Measurements from ENCODE around the gene ACKR3.

ACKR3 gene

DNA sequence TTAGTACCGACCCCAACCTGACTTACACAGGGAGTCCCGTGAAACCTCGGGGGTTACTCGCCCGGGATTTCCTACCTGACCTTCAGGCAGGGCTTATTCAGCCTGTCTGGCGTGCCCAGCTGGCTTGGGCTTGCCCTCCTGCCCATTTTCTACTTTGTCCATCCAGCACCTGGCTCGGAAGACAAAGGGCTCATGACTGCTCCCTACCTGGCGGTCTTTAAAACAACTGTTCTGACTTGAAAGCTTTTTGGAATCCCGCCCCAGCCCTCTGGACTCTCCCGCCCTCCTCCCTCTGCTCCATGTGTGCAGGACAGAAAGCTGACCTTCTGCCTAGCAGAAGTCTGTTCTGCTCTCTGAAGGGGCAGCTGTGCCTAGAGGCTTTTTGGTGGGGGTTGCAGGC lies 43.1 kb downstream of the ACKR3 start:
- DNase-seq (ENCODE audit: low spot score): no peak

DNA sequence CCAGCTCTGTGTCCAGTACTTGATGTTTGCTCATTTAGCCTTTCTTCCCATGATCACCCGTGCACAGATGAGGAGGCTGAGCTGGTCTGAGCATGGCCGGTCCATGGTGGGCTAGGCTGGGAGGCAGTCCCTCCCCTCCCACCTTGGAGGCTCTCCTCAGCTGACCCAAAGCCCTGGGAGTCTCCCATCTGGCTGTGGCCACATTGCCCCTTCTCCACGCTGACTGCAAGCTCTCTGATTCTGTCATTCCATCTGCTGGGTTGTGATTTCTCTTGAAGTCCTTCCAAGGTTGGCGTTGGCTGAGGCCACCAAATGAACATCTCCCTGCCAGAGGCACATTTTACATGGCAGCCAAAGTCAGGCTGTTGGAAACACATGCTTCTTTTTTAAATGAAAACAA lies 44.0 kb downstream of the ACKR3 start:
- DNase-seq (ENCODE audit: low spot score): peak; percentile 86

DNA sequence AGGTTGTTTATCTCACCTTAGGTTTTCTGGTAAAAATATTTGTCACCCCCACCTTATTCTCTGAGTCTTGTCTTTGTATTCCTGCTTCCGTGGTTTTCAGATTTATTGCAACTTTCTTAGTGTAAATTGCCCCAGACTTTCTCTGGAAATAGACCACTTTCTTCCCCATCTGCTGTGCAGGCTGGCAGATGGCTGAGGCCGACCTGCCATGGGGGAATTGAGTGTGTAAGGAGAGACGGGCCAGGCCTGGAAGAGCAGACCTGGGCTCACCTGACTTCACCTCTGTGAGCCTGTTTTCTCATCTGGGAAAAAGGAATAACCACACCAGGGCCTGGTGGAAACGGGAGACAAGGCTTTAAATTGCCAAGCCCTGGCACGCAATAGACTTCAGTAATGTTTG lies 44.9 kb downstream of the ACKR3 start:
- peak; percentile 68 for DNase-seq (ENCODE audit: low spot score)

DNA sequence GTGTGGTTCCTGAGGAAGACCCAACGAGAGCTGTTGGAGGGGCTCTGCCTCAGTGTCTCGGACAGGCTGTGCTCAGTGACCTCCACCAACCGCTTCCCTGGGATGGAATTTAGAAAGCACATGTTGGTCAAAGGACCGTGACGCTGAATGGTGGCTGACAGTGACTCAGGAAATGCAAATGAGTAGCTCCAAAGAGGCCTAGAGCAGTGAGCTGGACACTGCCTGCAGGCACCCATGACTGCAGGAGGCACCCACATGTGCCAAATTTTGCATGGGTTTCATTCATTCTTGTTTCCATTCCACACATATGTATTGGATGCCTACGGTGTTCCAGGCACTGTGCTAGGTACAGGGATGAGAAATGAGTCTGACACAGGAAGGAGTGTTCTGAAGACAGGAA lies 46.4 kb downstream of the ACKR3 start:
- DNase-seq (ENCODE audit: low spot score): no peak

DNA sequence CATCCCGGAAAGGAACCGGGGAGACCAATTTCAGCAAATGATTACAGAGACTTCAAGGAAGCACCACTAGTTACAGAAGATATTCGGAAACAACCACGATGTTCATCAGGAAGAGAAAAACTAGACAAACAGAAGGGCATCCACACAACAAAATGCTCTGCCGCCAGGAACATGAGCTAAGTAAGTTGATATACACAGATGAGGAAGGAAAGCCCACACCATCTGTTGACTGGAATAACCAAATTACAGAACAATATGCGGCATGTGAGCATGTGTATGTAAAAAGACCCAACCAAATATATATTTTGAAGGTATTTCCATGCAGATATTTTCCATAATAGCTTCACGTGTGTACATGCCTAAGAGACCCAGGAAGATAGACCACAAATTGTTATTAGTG lies 47.0 kb downstream of the ACKR3 start:
- DNase-seq (ENCODE audit: low spot score): no peak

DNA sequence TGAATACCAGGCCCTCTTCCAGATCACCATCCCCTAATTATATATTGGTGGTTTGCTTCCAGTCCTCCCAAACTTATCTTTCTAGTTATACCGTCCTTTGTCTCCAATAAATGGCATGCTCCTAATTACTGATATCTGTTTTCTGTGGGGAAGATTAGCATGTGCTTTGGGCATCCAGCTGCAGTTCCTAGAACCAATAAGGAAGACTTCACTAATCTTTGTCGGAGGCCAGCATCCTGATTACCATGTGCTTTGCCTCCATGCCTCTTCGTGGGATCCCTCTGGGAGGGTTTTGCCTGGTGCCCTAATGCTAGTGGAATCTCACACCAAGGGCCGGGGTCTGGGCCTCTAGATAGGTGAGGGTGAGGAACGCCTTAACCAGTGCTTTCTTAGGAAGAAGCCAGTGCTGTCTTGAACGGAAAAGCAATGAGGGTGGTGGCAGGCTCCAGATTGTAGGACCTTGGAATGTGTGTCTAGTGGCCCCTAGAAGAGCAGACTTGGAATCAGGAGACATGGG lies 47.7 kb downstream of the ACKR3 start:
- DNase-seq (ENCODE audit: low spot score): no peak

DNA sequence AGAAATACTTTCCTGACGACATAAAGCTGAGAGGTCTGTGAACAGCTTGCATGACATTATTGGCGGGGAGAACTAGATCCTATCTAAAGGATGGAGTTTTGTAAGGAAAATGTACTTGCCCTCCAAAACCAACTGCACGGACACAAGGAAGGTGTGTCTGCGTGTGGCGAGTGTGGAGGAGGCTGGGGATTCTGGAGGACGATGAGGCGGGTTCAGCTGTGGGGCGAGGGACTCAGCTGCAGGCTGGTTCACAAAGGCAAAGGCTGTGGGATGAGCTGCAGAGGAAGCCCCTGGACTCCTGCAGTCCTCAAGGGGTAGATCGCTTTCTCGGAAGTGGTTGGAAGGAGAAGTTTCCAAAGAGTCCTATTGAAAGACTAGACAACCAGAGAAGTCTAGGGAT lies 48.2 kb downstream of the ACKR3 start:
- DNase-seq (ENCODE audit: low spot score): no peak

DNA sequence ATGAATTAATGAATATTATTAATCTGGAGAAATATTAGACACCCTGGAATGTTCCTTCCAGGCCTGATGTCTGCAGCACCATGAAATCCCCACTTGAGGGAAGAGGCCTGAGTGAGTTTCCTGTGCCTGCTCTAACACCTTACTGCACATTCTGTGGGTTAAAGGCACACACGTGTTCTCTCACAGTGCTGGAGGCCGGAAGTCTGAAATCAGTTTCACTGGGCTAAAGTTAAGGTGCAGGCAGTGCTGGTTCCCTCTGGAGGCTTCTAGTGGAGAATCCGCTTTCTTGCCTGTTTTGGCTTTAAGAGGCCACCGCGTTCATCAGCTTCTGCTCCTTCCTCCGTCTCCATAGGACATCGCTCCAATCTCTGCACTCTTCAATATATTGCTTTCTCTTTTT lies 48.7 kb downstream of the ACKR3 start:
- no peak for DNase-seq (ENCODE audit: low spot score)

DNA sequence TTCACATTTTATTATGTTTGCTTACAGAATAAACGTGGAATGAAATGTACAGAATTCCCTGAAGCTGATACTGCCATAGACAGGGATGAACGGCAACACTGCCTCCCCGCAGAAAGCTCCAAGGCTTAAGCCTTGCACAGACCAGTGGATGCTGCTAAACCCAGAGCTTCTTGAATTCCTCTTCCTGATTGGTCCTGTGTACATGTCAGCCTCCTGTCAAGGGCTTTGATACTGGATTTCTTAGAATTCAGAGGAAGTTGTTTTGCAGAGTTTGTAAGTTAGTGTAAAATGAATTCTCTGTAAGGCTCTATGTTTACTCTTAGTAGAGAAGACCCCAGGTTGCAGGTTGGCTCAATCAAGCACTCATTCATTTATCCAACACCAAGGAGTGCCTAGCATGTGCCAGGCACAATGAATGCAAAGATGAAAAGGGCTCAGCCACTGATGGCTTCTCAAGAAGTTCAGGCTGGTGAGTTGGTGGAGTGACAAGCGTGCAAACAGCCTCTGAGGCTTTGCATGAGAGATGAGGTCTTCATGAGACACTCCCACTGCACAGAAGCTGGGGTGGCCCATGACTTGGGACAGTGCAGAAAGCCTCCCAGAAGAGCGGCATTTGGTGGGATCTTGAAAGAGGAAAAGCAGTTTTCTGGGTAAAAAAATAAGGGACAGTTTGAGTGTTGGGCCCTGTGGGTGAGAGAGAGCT lies 50.4 kb downstream of the ACKR3 start:
- no peak for DNase-seq (ENCODE audit: low spot score)

DNA sequence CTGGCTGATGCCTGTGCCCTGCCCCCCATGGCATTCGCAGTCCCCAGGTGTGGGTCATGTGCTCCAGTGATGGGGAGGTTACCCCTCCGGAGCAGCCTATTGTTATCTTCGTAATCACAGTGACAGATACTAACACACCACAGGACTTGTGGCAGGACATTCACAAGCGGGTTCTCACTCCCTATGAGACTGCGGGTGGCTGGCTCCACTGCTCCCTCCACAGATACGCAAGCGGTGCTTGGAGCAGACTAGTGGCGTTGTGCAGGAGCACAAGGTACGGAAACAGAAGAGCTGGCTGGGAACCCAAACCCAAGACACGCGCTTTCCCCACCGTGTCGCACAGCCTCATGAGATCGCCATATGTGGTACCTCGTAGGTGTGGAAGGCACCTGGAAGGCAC lies 52.2 kb downstream of the ACKR3 start:
- no peak for DNase-seq (ENCODE audit: low spot score)

DNA sequence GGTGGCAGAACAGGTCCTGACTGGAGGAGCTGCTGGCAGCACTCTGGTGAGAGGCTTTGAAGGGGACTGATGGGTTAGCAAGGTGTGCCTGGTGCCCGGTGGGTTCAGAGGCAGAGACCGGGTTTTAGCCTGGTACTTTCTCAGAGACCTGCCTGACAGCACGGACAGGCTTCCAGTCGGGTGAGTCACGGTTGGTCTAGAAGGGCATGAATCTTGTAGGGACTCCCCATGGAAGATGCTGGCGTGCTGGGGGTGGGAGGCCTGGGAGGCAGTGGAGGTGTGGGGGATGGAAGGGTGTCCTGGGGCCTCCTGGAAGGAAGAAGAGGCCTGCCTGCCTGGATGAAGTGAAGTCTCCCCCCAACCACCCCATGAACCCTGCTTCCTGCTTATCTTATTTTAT lies 52.6 kb downstream of the ACKR3 start:
- no peak for DNase-seq (ENCODE audit: low spot score)

DNA sequence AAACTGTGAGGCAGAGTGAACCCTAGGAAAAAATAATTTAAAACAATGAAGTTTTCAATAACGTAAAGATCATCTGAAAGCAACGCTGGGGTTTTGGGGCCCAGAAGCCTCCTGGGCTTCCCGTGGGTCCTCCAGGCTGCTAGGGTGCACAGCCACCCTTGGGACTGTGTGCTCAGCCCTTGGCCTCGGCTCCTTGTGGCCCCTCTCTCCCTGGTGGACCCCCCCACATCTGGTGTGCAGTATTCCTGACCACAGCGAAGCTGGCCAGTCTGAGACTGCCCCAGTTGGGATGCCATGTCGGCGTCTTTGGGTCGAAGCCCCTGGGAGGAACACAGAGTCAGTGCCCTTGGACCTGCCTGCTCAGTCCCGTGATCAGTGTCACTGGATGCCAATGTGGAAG lies 53.0 kb downstream of the ACKR3 start:
- DNase-seq (ENCODE audit: low spot score): no peak

DNA sequence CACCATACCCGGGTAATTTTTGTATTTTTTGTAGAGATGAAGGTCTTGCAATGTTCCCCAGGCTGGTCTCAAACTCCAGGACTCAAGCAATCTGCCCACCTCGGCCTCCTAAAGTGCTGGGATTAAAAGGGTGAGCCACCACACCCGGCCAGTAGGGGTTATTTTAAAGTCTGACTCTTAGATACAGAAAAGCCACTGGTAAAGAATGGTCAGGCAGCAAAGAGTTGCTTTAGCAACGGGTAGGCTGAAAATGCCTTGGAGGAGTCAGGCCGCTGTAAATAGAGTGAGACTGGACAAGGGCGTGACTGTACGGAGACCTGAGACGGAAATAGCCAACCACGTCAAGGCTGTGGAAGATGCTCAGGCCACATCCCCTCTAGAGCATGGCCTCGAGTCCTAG lies 54.2 kb downstream of the ACKR3 start:
- no peak for DNase-seq (ENCODE audit: low spot score)

DNA sequence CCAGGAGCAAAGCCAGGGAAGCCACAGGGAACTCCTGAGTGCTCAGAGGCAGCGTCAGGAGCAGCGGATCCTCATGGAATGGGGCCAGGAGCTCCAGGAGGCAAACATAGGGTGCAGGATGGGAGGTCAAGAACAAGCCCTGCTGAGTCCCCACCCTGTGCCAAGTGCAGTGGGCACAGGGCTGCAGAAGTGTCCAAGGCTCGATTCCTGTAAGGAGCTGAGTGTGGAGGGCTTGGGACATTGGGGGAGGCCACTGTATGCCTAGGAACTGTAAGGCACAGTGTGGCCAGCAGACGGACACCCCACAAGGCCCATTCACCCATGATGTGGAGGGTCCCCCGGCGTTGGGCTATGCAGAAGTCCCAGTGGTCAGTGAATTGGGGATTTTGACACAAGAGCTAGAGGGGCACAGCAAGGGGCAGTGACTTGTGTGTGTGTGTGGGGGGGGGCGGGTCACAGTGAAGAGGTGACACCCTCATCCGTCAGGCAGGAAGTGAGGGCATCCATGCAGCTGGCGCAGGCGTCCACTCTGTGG lies 55.6 kb downstream of the ACKR3 start:
- no peak for DNase-seq (ENCODE audit: low spot score)

DNA sequence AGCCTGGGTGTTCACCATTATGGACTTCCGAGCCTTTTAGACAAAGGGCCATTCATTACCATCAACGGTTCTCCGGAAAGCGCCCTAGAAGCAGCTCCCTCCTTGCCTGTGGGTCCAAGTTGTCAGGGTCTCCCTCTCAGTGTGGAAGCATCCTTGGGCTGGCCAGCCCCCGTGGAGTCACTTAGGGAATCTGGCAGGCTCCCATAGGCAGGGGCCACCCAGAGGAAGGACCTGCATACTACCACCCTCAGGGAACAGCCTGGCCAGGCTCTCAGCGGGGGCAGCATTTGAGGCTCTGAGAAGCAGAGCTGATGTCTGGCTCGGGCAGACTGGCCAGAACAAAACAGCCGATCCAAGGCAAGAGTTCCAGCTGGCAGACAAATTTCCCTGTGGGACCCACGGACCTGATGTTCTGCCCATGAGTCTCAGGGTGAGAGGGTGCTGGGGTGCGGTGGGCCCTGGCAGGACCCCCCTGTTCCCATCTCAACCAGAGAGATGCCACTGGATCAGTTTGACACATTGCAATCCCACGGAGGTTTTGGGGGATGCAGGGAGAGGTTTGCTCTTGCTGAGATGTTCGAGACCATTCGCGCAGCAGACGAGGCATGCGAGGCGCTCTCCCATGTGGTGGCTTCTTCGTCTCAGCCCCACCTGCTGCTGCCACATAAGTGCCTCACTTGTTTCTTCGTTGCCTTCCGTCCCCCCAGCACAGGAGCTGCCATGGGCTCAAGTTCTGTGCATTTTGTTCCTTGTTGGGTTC lies 56.9 kb downstream of the ACKR3 start:
- DNase-seq (ENCODE audit: low spot score): no peak

DNA sequence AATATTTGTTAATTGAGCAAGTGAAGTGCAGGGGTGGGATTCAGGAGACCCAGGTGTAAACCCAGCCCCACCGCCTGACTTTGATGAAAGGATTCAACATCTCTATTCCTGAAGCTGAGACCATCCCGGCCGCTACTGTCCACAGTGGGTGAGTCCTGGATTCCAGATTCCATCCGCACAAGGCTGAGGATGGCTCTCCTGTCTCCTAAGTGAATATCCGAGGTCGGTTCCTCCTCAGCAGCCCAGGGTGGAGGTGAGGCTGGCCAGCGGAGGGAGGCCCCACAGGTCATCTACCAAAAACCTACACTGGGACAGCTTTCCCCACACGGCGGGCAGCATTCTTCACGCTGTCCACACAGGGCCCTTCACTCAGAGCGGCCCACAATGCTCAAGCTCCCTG lies 57.6 kb downstream of the ACKR3 start:
- DNase-seq (ENCODE audit: low spot score): no peak

DNA sequence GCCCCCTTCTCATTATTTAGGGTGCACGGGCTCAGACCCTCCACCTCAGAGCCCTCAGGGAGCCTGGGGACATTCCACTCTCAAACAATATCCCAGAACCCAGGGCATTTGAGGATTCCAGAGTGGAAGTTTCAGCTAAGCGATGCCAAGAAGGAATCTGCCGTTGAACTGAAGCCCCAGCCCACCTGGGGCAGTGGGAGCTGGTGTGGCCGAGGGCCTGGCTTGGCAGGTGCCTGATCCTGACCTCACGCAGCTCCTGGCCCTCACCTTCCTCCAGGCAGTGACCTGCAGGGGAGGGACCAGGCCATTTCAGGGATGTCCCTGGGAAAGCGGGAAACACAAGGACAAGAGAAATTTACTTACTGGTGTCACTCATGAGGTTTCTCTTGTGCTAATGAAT lies 58.2 kb downstream of the ACKR3 start:
- DNase-seq (ENCODE audit: low spot score): no peak

DNA sequence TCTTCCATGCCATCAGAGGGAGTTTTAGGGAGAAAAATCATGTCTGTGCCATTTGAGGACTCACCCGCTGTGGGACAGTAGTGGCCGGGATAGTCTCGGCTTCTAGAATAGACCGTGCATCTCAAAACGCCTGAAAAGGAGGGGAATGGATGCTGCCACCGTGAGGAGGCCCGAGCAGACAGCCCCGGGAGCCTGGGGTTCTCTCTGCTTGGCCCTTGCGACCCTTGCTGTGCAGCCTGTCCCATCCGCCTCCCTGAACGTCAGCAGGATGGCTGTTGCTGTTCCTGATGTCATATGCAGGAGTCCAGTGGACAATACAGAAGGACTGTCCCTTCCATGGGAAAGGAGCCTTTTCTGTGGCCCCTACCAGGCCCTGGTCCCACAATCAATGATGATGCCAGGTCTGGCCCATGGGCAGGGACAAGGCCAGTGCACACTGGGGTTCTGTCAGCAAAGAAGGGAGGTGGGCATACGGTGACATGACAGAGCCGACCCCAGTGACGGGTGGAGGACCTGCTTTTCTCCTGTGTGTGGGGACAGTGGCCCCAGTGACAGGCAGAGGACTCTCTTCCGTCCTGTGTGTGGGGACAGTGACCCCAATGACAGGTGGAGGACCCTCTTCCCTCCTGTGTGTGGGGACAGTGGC lies 58.8 kb downstream of the ACKR3 start:
- no peak for DNase-seq (ENCODE audit: low spot score)

DNA sequence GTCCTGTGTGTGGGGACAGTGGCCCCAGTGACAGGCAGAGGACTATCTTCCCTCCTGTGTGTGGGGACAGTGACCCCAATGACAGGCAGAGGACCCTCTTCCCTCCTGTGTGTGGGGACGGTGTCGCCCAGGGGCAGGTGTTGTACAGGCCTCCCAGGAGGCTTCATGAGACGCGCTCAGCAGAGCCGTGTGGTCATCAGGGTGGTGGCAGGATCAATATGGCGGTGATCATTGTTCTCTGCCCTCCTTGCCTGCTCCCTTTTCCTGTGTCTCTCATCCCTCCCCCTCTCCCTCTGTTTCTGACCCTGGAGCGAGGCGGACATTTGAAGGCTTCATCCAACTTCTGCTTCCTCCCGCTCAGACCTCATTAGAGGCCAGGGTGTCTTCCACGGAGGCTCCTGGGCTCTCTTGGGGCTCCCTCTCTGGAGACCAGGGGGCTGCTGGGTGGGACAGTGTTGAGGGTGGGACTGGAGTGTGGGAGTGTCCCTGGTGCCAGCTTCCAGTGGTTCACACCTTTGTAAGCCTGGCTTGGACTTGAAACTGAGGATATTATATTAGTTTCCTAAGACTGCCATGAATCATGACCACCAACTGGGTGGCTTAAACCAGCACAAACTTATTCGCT lies 59.5 kb downstream of the ACKR3 start:
- DNase-seq (ENCODE audit: low spot score): no peak

DNA sequence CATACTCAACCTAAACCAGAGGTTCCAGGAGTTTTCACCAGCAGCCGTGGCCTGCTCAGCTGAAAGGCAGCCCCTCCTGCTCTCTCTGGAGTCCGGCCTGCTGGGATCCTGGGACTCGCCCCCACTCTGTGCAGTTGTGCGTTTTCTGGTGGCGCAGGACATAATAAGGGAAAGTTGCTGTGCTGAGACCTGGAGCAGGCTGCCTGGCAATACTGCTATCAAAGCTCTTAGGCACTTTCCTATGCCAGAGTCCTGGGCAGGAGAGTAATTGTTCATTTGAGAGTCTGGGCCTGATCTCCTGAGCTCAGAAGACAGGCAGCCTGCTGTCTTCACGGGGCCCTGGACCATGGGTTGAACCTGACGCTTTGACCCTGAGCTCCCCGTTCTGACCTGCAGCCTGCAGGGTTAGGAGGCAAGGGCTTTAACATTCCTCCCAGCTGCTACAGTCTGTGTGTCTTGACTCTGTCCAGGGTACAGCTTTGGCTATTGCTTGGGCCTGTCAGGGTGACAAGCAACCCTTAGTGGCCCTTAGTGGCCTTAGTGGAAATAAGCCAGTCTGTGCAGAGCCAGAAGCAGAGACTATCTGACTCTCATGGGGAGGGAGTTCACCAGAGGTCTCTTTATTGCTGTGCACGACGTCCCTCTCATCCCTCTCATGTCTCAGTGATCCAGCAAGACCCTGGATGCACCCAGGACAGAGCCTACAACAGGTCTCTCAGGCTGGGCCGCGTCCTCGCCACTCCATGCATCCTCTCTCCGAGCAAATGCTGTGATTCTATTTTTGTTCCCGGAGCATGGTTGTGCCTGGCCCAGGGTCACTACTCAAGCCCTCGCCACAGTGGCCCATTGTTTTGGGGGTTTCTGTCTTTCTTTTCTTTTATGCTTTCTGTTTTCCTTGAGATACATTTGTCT lies 60.6 kb downstream of the ACKR3 start:
- no peak for DNase-seq (ENCODE audit: low spot score)

DNA sequence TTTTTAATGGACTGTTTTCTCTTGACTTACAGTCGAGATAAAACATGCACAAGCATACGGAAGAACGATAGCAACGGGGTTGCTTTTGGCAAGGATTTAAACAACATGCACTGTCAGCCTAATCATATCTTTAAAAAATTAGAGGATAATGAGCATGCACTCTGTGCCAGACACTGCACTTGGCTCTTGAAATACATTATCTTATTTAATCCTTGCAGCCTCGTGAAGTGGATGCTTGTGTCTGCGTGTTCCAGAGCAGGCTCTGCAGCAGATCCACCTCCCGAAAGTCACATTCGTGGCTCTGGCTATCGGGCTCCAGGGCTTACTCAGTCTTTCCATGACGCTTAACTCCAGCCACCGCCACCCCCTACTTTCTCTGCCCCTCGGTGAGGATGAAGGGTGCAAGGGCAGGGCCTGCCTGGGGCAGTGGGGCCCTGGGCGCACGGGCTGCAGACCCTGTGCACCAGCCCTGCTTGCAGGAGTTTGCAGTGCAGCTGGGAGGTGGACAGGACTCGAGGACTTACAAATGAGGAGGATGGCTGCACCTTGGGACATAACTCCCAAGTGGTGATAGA lies 61.7 kb downstream of the ACKR3 start:
- no peak for DNase-seq (ENCODE audit: low spot score)

All from cerebellar cortex (tissue), 1 donor.